Umbilical cord (tissue), 2 donors: ENCODE measurements around the gene SSTR4. TPM values are rescaled to one million over a fixed set of nuclear protein-coding genes. Genes with fewer than 3 reads are reported as not detected.
"Not testable (repeated sequence)": the region's sequence is repeated elsewhere in the genome, so short reads cannot be mapped to it uniquely, and the experiment has no call there.

ENCODE experiments used
- DNase-seq: peaks from one replicate; pipeline ENCODE4 v3.0.0-alpha.2; 2015; ENCODE audit warnings: low spot score
- total RNA-seq: library from RNA; depleted of rRNA; stranded (reverse); fragments of >200 nt; gene quantifications from one replicate; pipeline ENCODE4 v1.2.3, GENCODE V29; 2014; ENCODE audit warnings: low replicate concordance; ENCODE audit not compliant: insufficient read depth

The SSTR4 gene
- total RNA-seq, 1 donor from 2014 or later, result 2.6 TPM

DNA sequence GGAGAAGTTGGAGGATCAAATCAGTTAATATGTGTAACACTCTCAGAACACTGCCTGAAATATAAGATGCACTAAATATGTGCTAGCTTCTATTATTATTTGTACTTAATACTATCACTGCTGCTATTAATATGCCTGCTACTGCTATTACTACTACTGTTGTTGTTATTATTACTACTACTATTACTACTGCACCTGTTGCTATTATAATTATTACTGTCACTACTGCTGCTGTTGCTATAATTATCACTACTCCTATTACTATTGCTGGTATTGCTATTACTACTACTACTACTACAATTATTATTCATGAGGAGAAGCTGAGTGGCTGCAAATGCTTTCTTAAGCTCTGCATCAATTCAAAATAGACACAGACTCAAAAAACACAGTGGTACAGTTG, 16.7 kb upstream of the SSTR4 start:
- DNase-seq, result no peak

DNA sequence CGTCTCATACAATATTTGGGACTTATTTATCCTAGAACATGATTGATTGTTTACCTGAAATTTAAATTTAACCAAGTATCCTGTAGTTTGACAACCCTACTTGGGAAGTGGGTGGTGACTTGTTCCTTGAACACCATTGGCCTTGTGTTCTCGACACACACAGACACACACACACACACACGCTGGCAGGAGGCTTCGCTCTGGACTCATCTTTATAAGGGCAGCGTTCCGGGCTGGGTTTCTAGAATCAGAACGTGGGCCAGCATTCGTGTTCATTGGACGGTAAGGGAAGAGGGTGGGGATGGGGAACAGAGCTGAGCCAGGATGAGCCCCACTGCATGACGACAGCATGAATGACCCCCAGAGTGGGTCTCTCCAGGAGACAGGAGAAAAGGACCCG, 16.2 kb upstream of the SSTR4 start:
- no peak for DNase-seq

DNA sequence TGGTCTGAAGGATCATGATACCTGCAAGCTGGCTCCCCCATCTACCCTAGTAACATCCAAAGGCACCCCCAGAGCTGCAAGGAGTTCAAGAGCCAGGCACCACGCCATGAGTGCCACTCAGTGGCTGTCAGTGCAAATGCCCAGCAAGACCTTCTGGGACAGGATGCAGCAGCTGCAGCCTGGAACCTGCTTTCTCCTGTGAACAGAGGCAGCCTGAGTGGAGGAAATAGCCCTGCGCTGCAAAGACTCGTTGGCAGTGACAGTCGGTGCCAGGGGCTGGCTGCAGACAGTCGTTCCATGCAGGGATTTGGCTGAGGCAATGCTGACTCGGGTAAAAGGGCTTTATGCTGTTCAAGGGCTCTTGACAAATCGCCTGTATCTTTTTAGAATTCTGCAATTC, 15.7 kb upstream of the SSTR4 start:
- no peak for DNase-seq

DNA sequence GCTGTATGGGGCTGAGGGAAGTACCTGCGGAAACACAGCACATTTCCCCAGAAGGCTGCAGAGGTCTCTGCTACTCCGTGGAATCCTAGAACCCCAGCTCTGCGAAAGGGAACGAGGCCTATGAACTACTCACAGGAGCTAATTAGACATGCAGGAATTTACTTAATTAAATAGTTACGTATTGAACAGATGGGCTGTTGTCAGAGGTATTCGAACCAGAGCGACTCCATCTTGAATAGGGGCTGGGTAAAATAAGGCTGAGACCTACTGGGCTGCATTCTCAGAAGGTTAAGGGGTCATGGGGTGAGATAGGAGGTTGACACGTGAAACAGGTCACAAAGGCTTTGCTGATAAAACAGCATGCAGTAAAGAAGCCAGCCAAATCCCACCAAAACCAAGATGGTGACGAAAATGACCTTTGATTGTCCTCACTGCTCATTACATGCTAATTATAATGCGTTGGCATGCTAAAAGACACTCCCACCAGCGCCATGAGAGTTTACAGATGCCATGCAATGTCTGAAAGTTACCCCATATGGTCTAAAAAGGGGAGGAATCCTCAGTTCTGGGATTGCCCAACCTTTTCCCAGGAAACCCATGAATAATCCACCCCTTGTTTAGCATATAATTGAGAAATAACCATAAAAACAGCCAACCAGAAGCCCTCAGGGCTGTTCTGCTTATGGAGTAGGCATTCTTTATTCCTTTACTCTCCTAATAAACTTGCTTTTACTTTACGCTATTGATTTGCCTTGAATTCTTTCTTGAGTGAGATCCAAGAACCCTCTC, 14.7 kb upstream of the SSTR4 start:
- no peak for DNase-seq

DNA sequence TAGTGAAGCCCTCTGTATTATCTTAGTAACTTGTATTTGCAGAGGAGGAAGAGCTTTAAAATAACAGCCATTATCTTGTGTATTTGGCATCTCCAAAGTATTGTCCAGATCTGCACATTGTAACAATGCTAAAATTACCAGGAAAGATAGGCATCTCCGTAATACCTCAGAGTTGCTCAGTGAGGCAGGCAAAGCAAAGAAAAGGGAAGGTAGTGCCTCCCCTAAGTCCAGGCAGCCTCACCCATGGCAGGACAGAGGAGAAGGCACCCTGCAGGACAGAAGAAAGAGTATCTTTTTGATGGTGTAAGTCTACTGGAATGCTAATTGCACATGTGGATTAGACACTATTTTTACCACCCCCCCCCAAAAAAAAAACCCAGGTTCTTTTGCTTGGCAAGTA, 13.6 kb upstream of the SSTR4 start:
- no peak for DNase-seq

DNA sequence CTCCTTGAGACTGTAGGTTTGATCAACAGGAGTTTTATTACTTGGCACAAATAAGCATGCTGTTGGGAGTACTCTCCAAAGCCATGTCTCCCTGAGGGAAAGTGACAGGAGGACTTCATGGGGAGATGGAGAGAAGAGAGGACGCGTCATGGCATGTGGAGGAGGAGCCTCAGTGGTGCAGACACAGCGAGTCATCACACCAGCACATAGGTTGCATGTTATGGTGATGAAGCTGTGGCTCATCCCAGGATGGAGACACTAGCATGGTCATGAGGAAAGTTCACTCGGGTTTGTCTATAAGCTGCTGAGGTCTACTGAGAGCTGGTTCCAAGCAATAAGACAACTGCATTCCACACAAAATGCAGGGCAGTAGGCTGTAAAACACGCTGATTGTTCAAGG, 13.2 kb upstream of the SSTR4 start:
- DNase-seq, result no peak

DNA sequence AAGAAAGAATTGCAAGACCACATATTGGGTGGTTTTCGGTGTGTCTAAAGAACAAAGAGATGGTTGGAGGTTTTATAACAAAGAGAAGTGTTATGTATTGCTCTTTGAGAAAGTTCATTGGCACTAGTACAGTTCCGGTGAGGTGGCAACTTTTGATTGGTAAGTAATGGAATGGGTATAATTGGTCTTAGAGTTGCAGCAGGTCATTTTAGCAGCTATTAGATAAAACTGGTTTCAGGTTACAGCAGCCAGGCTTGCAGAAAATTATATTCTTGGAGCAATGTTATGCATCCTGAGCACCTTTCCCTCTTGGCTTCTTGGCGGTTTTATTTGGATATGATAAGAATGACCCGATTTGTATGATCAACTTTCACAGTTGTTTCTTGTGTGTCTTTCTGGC, 12.3 kb upstream of the SSTR4 start:
- no peak for DNase-seq

DNA sequence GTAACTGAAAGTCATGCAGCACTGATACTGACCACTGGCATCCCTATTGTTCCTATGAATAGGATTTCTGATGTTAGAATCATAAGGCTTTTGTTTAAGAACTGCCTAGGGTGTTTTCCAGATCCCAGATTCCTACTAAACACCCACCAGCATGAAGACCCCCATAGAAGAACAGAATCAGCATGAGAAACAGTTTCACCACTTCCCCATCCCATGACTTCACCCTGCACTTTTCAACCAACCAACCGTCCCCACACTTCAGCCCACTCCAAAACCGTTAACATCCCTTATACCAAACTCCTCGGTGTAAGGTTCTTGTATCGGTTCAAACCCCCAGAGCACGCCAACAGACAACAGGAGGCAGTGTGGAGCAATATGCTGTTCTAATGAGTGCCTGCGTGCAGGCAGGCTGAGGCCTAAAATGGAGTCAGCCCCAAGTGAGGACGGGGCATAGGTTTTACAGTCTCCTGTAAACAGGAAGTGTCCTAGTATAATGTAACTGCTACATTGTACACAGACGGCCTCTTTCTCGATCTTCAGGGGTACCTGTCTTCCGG, 11.4 kb upstream of the SSTR4 start:
- DNase-seq, result no peak

DNA sequence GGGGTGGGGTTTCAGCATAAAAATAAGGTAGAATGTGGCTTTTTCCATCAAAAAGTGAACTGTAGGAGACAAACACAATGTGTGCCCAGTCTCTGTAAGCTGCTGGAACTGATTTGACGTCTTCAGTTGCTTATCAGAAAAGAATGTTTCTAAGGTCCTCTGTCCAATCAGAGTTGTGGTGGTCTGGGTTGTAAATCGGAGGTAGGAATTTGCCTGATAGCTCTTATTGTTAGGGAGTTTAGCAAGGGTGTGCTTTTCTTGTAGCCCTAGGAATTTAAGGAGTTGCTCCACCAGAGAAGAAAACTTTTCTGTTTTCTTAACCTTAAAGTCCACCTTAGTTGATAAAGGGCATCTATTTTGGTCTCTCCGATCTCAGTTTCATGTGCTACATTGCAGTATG, 10.4 kb upstream of the SSTR4 start:
- DNase-seq, result no peak

DNA sequence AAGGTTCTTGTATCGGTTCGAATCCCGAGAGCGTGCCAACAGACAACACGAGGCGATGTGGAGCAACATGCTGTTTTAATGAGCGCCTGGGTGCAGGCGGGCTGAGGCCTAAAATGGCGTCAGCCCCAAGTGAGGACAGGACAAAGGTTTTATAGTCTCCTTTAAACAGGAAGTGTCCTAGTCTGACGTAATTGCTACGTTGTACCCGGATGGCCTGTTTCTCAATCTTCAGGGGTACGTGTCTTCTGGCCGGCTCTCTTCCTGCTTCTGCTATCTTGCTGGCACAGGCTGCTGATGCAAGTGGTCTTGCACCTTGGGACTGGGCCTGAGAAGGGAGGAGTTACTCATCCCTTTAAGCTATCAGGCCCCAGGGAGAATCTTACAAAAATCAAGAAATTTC, 9.6 kb upstream of the SSTR4 start:
- DNase-seq, result not testable (repeated sequence)

DNA sequence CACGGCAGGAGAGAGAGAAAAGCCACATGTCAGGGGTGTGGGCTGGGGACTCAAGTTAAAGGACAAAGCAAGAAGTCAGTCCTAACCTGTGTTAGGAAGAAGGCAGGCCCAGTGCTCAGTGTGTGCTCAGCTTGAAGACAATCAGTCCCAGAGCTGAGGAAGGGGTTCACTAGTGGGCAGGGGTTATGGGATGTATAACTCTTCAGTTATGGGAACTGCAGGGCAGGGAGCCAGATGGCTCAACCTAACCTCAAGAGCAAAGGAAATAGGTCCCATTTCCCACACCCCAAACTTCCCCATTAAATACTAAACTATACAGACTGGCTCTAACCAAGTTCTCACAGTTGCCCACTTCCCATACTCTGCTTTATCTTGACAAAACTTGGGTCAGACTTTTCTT, 7.4 kb upstream of the SSTR4 start:
- no peak for DNase-seq

DNA sequence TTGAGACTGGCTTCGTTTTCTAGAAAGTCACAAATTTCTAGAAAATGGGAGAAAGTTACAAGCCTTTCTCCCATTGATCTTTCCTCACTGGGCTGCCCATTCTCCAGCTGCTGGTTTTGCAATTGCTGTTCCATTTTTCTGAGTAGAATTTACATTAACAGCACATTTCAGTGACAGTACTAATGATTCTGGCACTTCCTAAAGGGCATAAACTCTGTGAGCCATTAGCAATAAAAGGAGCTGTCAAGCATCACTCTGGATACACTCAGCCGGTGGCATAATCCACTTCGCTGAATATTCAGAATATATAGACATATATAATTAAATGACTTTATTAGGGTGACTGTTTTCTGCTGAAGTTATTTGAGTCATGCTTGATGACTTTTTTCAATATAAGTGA, 6.7 kb upstream of the SSTR4 start:
- no peak for DNase-seq

DNA sequence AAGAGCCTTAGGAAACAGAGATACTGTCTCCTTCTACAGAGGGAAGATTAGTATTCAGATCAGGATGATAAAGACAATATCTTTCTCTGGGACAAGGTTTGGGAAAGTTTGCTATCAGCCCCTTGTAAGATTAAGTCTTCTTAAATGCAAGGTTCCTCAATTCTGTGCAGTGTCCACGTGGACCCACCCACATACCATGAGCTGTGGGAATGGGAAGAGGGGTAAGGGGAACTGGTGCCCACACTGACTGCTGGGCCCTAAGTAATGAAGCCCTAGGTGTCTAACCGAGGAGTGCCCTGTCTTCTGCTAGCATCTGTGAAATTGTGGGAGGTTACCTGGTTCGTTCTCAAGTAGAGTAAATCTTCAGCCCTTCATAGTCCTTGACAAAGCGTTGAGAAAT, 5.8 kb upstream of the SSTR4 start:
- DNase-seq, result no peak

DNA sequence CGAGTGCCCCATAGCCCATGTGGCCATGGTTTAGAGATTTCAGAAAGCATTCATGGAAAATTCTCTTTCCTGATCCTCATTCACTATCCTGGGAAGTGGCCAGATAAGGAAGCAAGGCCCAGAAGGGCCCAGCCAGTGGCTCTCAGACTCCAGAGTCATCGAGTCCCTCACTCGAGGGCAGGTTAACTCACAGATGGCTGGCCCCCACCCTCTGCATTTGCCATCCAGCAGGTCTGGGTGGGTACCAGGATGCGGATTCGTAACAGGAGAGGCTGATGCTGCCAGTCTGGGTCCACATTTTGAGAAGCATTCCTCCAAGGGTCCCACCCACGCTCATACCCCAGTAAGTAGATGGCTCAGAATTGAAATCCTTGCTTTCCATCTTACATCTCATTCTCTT, 3.8 kb upstream of the SSTR4 start:
- DNase-seq, result no peak

DNA sequence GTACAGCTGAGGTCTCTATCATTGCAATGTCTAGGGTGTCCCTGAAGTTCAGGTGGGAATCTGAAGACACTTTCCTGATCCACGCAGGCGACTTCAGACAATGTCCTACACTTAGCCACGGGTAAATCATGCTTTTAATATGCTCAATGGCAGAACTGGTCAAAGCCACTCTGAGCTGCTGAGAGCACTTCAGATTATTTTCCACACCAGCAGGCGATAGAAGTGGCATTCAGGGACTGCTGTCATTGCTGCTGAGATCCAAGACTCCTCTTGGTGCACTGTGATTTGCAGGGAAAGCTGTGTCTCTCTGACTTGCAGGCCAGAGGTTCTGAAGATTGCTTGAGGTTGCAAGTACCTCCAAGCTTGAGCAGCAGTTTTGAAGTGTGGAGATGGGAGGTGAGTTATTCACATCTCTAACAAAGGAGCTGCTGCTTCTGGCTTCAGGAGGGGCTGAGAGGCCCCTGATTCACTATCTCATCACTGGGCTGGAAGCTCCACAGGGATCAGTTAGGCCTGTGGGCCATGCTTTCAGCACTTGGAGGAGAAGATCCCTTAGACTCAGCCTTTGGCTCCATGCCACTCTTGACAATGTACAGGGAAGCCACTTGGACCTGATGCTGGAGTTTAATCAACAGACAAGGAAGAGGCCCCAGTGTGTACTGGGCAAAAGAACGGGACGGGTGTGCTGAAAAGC, 2.9 kb upstream of the SSTR4 start:
- DNase-seq, result peak; percentile 84

DNA sequence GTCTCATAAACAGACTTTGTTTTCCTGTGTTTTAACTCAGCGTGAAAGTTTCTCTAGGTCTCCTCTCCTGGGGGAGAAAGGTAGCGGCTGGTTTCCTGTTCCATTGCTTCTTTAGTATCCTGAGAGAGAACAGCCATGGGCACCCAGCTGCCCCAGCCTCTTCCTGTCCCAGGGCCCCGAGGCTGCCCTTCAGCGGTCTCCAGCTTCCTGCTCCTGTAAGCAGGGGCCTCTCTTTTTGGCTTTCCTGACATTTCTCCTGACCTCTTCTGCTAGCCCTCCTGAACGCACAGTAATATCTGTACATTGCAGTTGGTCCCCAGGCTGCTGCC, 2.4 kb upstream of the SSTR4 start:
- DNase-seq, result no peak

DNA sequence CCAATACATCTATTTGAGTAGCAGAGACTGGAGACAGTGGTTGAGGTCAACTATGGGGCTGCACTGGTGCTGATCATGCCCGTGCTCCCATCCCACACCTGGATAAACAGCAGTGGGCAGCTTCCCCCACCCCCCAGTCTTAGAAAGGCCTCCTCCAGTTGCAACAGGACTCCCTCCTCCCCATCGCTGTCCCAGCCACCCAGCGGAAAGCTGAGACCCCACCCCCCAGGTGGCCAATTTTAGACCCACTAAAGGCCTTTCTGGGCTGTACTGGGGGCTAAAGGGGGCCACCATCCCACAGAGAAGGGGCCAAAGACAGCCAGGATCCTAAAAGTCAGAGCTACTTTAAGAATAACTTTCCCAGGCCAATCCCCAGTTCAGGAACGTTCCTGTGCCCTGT, 1.2 kb upstream of the SSTR4 start:
- DNase-seq, result no peak

DNA sequence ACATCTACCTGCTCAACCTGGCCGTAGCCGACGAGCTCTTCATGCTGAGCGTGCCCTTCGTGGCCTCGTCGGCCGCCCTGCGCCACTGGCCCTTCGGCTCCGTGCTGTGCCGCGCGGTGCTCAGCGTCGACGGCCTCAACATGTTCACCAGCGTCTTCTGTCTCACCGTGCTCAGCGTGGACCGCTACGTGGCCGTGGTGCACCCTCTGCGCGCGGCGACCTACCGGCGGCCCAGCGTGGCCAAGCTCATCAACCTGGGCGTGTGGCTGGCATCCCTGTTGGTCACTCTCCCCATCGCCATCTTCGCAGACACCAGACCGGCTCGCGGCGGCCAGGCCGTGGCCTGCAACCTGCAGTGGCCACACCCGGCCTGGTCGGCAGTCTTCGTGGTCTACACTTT, 619 bp downstream of the SSTR4 start:
- DNase-seq, result no peak

DNA sequence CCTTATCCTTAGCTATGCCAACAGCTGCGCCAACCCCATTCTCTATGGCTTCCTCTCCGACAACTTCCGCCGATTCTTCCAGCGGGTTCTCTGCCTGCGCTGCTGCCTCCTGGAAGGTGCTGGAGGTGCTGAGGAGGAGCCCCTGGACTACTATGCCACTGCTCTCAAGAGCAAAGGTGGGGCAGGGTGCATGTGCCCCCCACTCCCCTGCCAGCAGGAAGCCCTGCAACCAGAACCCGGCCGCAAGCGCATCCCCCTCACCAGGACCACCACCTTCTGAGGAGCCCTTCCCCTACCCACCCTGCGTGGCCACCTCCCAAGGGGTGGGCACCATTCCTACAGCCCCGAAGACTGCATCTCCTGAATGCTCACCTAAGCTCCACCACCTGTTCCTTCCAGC, 1.3 kb downstream of the SSTR4 start:
- no peak for DNase-seq

DNA sequence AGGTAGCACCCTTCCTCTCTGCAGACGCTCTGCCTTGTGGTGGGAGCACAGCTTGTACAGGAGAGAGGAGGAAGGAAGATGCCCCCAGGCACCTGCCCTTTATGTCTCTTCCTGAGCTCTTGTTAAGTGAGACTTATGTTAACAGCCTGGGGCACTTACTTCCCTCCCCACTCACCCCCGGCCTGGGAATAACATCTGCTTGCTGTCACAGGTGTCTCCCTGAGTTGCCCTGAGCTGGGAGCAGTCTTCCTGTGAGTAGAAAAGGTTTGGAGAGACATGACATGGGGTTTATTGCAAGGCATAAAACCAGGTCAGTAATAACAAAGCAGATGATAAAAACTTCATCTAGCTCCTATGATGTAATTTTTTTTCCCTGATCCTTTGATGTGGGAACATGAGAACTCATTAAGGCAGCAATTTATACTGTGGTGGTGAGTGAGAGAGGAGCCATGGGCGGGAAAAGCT, 1.9 kb downstream of the SSTR4 start:
- DNase-seq, result no peak

DNA sequence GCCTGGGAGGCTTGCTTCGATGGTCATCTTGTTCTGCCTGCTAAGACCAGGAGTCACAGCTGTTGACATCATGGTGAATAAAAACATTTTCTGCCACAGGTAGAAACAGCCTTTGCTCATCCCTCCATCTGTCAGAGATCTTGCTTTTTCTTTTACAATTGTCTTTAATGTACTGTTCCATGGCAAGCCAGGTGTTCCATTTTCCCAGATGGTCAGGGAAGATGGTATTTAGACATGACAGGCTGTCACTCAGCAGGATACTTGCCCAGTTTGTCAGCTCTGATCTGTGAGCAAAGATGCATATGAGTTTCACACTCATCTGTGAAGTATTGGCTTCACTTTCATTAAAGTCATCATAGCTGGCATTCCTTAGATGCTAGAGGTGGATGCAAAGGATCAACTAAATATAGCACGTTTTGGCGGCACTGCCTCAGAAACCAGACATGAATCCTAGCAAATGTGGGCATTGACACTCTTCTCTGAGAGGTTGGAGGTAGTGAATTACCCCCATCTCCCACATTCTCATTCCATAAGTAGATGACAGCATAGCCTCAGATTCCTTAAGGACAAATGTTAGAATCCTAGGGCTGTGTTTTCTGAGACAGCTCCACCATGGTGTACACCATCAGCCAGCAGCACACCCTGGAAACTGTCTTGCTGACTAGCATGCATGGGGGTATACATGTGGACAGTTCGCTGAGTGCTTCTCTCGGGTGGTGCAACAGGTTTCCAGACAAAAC, 4.2 kb downstream of the SSTR4 start:
- DNase-seq, result no peak

DNA sequence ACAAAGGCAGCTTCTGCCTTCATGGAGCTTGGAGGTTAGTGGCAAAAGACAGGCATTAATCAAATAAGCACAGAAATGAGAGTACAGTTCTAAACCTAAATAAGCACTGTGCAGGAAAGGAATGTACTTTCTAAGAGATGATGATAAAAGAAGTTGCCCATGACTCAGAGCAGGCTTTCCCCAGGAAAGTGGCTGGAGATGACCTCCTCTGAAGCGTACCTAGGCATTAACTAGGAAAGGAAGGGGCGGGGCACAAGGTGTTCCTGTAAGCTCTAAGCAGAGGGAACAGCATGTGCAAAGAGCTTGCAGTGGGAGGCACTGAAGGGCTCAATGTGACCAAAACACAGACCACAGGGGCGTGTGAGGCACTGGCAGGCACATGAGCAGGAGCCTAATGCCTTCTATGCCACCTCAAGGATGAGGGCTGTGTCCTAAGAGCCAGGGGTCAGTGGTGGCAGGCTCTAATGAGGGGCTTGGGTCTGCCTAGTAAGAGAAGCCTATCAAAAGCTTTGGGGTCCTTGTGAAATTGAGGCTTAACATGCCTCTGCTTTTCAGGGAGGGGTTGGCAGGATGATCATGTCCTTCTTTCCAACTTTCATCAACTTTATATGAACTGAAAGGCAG, 4.9 kb downstream of the SSTR4 start:
- no peak for DNase-seq
